IMR-90 (cell line): ENCODE measurements around the gene SAPCD1. TPM values are rescaled to one million over a fixed set of nuclear protein-coding genes. Genes with fewer than 3 reads are reported as not detected.

Experiments used
- ATAC-seq: fragments of 200-7000 bp; cut with Tn5 transposase; 2 replicates; pipeline ENCODE4 v1.9.1; 2020; ENCODE audit warnings: low read depth, mild to moderate bottlenecking, moderate library complexity
- BruUV-seq: library from RNA; stranded (reverse); fragments of 400-500 nt; replicated peaks from 2 replicates; lab custom pipeline; 2021; lab: Mats Ljungman, UMichigan
- CTCF ChIA-PET: fragments of 300-600 bp; formaldehyde crosslinking; extraction: SDS; loops from one replicate; lab custom pipeline; 2021; ENCODE audit warnings: antibody characterized with exemption; lab: Yijun Ruan, JAX
- POLR2A ChIA-PET: fragments of 300-600 bp; sonication (Branson Sonifier 250); formaldehyde crosslinking; loops from one replicate; lab custom pipeline; 2022; ENCODE audit warnings: antibody characterized with exemption; ENCODE audit not compliant: unreplicated experiment; lab: Charles Lee
- DNase-seq: peaks from one replicate; pipeline ENCODE4 v3.0.0; 2013
- H2AFZ ChIP-seq: replicated peaks from 2 replicates; pipeline ENCODE3; 2013; ENCODE audit warnings: low read length, mild to moderate bottlenecking; ENCODE audit not compliant: poor library complexity
- H2AK5ac ChIP-seq: 2 replicates; pipeline ENCODE4 v1.6.1; 2013; ENCODE audit warnings: low read depth, low read length, inconsistent platforms
- H2AK9ac ChIP-seq: replicated peaks from 2 replicates; pipeline ENCODE3; 2013; ENCODE audit warnings: mild to moderate bottlenecking, low read depth, low read length, moderate library complexity; ENCODE audit not compliant: poor library complexity
- H2BK120ac ChIP-seq: 2 replicates; pipeline ENCODE4 v1.6.1; 2013; ENCODE audit warnings: low read depth, low read length, inconsistent platforms
- H2BK15ac ChIP-seq: 3 replicates; pipeline ENCODE4 v1.6.1; 2013; ENCODE audit warnings: low read depth, low read length, inconsistent platforms
- H2BK20ac ChIP-seq: 2 replicates; pipeline ENCODE4 v1.6.1; 2013; ENCODE audit warnings: low read depth, mild to moderate bottlenecking, inconsistent platforms, low read length, moderate library complexity
- H2BK5ac ChIP-seq: 2 replicates; pipeline ENCODE4 v1.6.1; 2013; ENCODE audit warnings: mild to moderate bottlenecking, low read depth, low read length, inconsistent platforms; ENCODE audit not compliant: poor library complexity, severe bottlenecking
- H3K14ac ChIP-seq: replicated peaks from 2 replicates; pipeline ENCODE4 v1.6.1; 2013; ENCODE audit warnings: low read depth, low read length, inconsistent platforms
- H3K18ac ChIP-seq: 2 replicates; pipeline ENCODE4 v1.6.1; 2013; ENCODE audit warnings: low read depth, low read length, control low read depth
- H3K23ac ChIP-seq: 2 replicates; pipeline ENCODE4 v1.6.1; 2013; ENCODE audit warnings: low read depth, low read length, inconsistent platforms
- H3K27ac ChIP-seq: 2 replicates; pipeline ENCODE4 v1.5.1; 2013; ENCODE audit warnings: mild to moderate bottlenecking, control low read depth, low read length; ENCODE audit not compliant: insufficient read depth
- H3K27me3 ChIP-seq: 2 replicates; pipeline ENCODE4 v1.6.1; 2013; ENCODE audit warnings: low read length; ENCODE audit not compliant: control insufficient read depth, insufficient read depth
- H3K36me3 ChIP-seq: 2 replicates; pipeline ENCODE4 v1.6.1; 2013; ENCODE audit warnings: low read length, mixed read lengths; ENCODE audit not compliant: control insufficient read depth, insufficient read depth
- H3K4ac ChIP-seq: 2 replicates; pipeline ENCODE4 v1.6.1; 2013; ENCODE audit warnings: low read depth, low read length, inconsistent platforms
- H3K4me1 ChIP-seq: 2 replicates; pipeline ENCODE4 v1.6.1; 2013; ENCODE audit warnings: low read length, mixed read lengths; ENCODE audit not compliant: control insufficient read depth, insufficient read depth
- H3K4me2 ChIP-seq: 2 replicates; pipeline ENCODE4 v1.6.1; 2013; ENCODE audit warnings: low read depth, mild to moderate bottlenecking, control low read depth, low read length, moderate library complexity
- H3K4me3 ChIP-seq: 2 replicates; pipeline ENCODE4 v1.5.1; 2013; ENCODE audit warnings: low read depth, mild to moderate bottlenecking, control low read depth, low read length, moderate library complexity; ENCODE audit not compliant: insufficient read depth
- H3K56ac ChIP-seq: 2 replicates; pipeline ENCODE4 v1.6.1; 2013; ENCODE audit warnings: low read length, inconsistent platforms; ENCODE audit not compliant: insufficient read depth; ENCODE audit errors: extremely low read depth
- H3K79me1 ChIP-seq, 2 experiments: 2 replicates each; pipeline ENCODE4 v1.6.1; 2013; ENCODE audit warnings: low read length in 2 of 2, inconsistent platforms in 1 of 2, low read depth in 1 of 2
- H3K9ac ChIP-seq: 2 replicates; pipeline ENCODE4 v1.6.1; 2013; ENCODE audit warnings: low read depth, low read length, control low read depth
- H3K9me1 ChIP-seq: 2 replicates; pipeline ENCODE4 v1.6.1; 2013; ENCODE audit warnings: low read length, inconsistent platforms; ENCODE audit not compliant: insufficient read depth
- H3K9me3 ChIP-seq: 2 replicates; pipeline ENCODE4 v1.6.1; 2013; ENCODE audit warnings: low read length; ENCODE audit not compliant: control insufficient read depth, insufficient read depth
- H4K20me1 ChIP-seq: 2 replicates; pipeline ENCODE4 v1.6.1; 2013; ENCODE audit warnings: low read length, inconsistent platforms; ENCODE audit not compliant: insufficient read depth
- H4K5ac ChIP-seq: 2 replicates; pipeline ENCODE4 v1.6.1; 2013; ENCODE audit warnings: mild to moderate bottlenecking, low read depth, low read length, control low read depth
- H4K8ac ChIP-seq, 2 experiments: 2 replicates each; pipeline ENCODE4 v1.6.1; 2013; ENCODE audit warnings: low read depth in 2 of 2, low read length in 2 of 2, control low read depth in 1 of 2, inconsistent platforms in 1 of 2
- H4K91ac ChIP-seq: 2 replicates; pipeline ENCODE4 v1.6.1; 2013; ENCODE audit warnings: low read depth, low read length, inconsistent platforms; ENCODE audit not compliant: insufficient read depth
- CEBPB ChIP-seq: IDR thresholded peaks from 2 replicates; pipeline ENCODE4 v1.6.1; 2012; ENCODE audit warnings: low read depth, low read length, improper control_type of control experiment
- FOS ChIP-seq: fragments of 150-350 bp; IDR thresholded peaks from 2 replicates; pipeline ENCODE4 v1.6.1; 2016; ENCODE audit warnings: low read depth, low read length
- NFE2L2 ChIP-seq: fragments of 150-350 bp; IDR thresholded peaks from 2 replicates; pipeline ENCODE4 v1.6.1; 2016; ENCODE audit warnings: low read depth, mild to moderate bottlenecking, low read length
- POLR2A ChIP-seq: IDR thresholded peaks from 2 replicates; pipeline ENCODE4 v1.6.1; 2012; ENCODE audit warnings: mild to moderate bottlenecking, low read depth, low read length
- RAD21 ChIP-seq: IDR thresholded peaks from 2 replicates; pipeline ENCODE4 v1.6.1; 2012; ENCODE audit warnings: low read length, improper control_type of control experiment
- RCOR1 ChIP-seq: IDR thresholded peaks from 2 replicates; pipeline ENCODE4 v1.6.1; 2012; ENCODE audit warnings: mild to moderate bottlenecking, low read length, improper control_type of control experiment; ENCODE audit not compliant: insufficient replicate concordance
- SMC3 ChIP-seq: fragments of 150-350 bp; IDR thresholded peaks from 2 replicates; pipeline ENCODE4 v1.6.1; 2016; ENCODE audit warnings: low read depth, mild to moderate bottlenecking, antibody characterized with exemption, low read length, moderate library complexity
- WGBS, 2 experiments: methylation state at CpG; one replicate each; pipeline versions ENCODE4 v1.1.5 to v1.1.7; 2013; ENCODE audit warnings: missing lambda C conversion rate in 2 of 2; ENCODE audit not compliant: insufficient read length in 1 of 2; ENCODE audit errors: extremely low coverage in 2 of 2; 5-methylcytosine and 5-hydroxymethylcytosine counted together
- dilution Hi-C: fragments of 300-500 bp; cut with HindIII; formaldehyde crosslinking; loops from one replicate; pipeline ENCODE4 v1.14.3; 2018; ENCODE audit warnings: low sequenced_read_pairs; ENCODE audit not compliant: unreplicated experiment
- in situ Hi-C: fragments of 300-500 bp; cut with MboI; formaldehyde crosslinking; loops from 3 replicates; pipeline ENCODE4 v1.14.3; 2019; ENCODE audit warnings: low sequenced_read_pairs, inconsistent platforms, mixed read lengths
- intact Hi-C: fragments of 100-400 bp; cut with micrococcal nuclease; formaldehyde crosslinking; loops from 2 replicates; pipeline ENCODE4 v1.10.0; 2022
- polyA plus RNA-seq, 3 experiments: library from polyadenylated mRNA; depleted of rRNA; stranded (reverse); fragments of >200 nt; gene quantifications; 2 replicates each; pipeline ENCODE4 v1.2.3, GENCODE V29; 2012; ENCODE audit warnings: low replicate concordance in 1 of 3
- total RNA-seq: library from RNA; depleted of rRNA; stranded (reverse); fragments of >200 nt; gene quantifications from 2 replicates; pipeline ENCODE4 v1.2.3, GENCODE V29; 2012
- TF ChIP-seq, protein P1 (sequence below): fragments of 150-350 bp; IDR thresholded peaks from 2 replicates; pipeline ENCODE4 v1.6.1; 2017; ENCODE audit warnings: mild to moderate bottlenecking, antibody characterized with exemption, low read length, low read depth
- TF ChIP-seq, protein P2 (sequence below): fragments of 150-350 bp; IDR thresholded peaks from 2 replicates; pipeline ENCODE4 v1.6.1; 2016; ENCODE audit warnings: low read depth, mild to moderate bottlenecking, low read length, moderate library complexity, borderline replicate concordance

The SAPCD1 gene
- total and polyA plus RNA-seq, 2 of the 4 experiments (the other 2 are of a cell fraction), result 2.3 TPM; not detected in 1

- Histone ChIP-seq H2BK15ac (no peak overlapping the region), H3K9me1 (no peaks in the 10 kb centered on the region), H4K8ac (no peak overlapping the region), H3K14ac (no peak overlapping the region), H3K4ac (no peak overlapping the region), H3K18ac (no peak overlapping the region), H4K20me1 (no peaks in the 10 kb centered on the region), H2AK5ac (no peak overlapping the region), H3K4me3 (no peak overlapping the region), H2BK20ac (no peak overlapping the region), H3K23ac (no peak overlapping the region), H4K91ac (no peak overlapping the region), H3K27ac (no peak overlapping the region), H3K9me3 (no peaks in the 10 kb centered on the region), H4K5ac (no peak overlapping the region), H3K56ac (no peak overlapping the region), H2BK120ac (no peak overlapping the region), H3K4me2 (no peak overlapping the region), H3K27me3 (no peaks in the 10 kb centered on the region), H3K79me1 (peaks cover 0 to 10% of the 10 kb centered on the region in 2 experiments; a peak in 3 of 4 replicates), H2AFZ (no peak overlapping the region), H2BK5ac (no peak overlapping the region), H2AK9ac (no peak overlapping the region), H3K9ac (no peak overlapping the region), H3K4me1 (no peaks in the 10 kb centered on the region), H3K36me3 (peaks cover 62% of the 10 kb centered on the region)
- no TSS peak for BruUV-seq
- intact Hi-C loops (no loop called here), dilution Hi-C loops (no loop called here), in situ Hi-C loops (no loop called here)
- DNase-seq (no peak), ATAC-seq (no peak)
- TF ChIP-seq, protein P1, sequence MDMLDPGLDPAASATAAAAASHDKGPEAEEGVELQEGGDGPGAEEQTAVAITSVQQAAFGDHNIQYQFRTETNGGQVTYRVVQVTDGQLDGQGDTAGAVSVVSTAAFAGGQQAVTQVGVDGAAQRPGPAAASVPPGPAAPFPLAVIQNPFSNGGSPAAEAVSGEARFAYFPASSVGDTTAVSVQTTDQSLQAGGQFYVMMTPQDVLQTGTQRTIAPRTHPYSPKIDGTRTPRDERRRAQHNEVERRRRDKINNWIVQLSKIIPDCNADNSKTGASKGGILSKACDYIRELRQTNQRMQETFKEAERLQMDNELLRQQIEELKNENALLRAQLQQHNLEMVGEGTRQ, result no peak
- TF ChIP-seq FOS (no peak), RCOR1 (no peak), SMC3 (no peak), POLR2A (no peak), NFE2L2 (no peak), RAD21 (no peak), CEBPB (no peak)
- TF ChIP-seq, protein P2, sequence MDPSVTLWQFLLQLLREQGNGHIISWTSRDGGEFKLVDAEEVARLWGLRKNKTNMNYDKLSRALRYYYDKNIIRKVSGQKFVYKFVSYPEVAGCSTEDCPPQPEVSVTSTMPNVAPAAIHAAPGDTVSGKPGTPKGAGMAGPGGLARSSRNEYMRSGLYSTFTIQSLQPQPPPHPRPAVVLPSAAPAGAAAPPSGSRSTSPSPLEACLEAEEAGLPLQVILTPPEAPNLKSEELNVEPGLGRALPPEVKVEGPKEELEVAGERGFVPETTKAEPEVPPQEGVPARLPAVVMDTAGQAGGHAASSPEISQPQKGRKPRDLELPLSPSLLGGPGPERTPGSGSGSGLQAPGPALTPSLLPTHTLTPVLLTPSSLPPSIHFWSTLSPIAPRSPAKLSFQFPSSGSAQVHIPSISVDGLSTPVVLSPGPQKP, result no peak
- ChIA-PET CTCF (no interaction called here), POLR2A (no interaction called here)
- 100% methylated on average over 3 of the region's 15 CpGs; no CpG with 5 or more reads in 1 of the 2 experiments for WGBS, 2 experiments
These were observed 21.9 kb downstream of the SAPCD1 start for GRCh38 chr6:31784098-31784925.
